ENCODE data around the gene RPS16. TPM values are rescaled to one million over a fixed set of nuclear protein-coding genes. Genes with fewer than 3 reads are reported as not detected.

RPS16 gene
- total and polyA plus RNA-seq, 2 of the 13 experiments (the other 11 are each of a cell fraction or from before 2014, with no cell fraction given) = 488 to 2,583 TPM

GRCh38 chr19:39435499-39436349 lies at the start of gene RPS16 (continued):
- TF ChIP-seq ZNF460 (CRISPR knock-in tag; IDR thresholded peaks at IDR 0.05; ENCODE audit: borderline replicate concordance) = no peak; the same call in 1 of the 2 replicates
- peak; percentile 24; the same call in 1 of the 2 replicates for TF ChIP-seq TGIF2 (CRISPR knock-in tag; IDR thresholded peaks at IDR 0.05)
- peak; percentile 68; the same call in 1 of the 2 replicates for TF ChIP-seq MYPOP (CRISPR knock-in tag; IDR thresholded peaks at IDR 0.05)
- no peak for TF ChIP-seq HNRNPH1 (optimal IDR thresholded peaks at IDR 0.05; ENCODE audit: low read depth, low read length)
- peak; percentile 61 for TF ChIP-seq ASH2L (IDR thresholded peaks at IDR 0.05; ENCODE audit: insufficient read length, low read depth, low read length)
- TF ChIP-seq HNRNPL (IDR thresholded peaks at IDR 0.05; ENCODE audit: low read depth, low read length) = 0 out of 2 replicates have a peak, but pooled peaks have one; percentile 59
- no peak for TF ChIP-seq LCORL (IDR thresholded peaks at IDR 0.05)
- TF ChIP-seq LCORL (CRISPR knock-in tag; IDR thresholded peaks at IDR 0.05) = peak; percentile 24; the same call in 1 of the 2 replicates
- no peak for TF ChIP-seq FUBP1 (CRISPR knock-in tag; IDR thresholded peaks at IDR 0.05; ENCODE audit: borderline replicate concordance)
- no peak for TF ChIP-seq ZNF513 (CRISPR knock-in tag; conservative IDR thresholded peaks at IDR 0.05)
- 0 out of 2 replicates have a peak, but pooled peaks have one; percentile 24 for TF ChIP-seq ZNF3 (CRISPR knock-in tag; IDR thresholded peaks at IDR 0.05)
- TF ChIP-seq HMGXB4 (CRISPR knock-in tag; IDR thresholded peaks at IDR 0.05; ENCODE audit: borderline replicate concordance in 1 of 2, low read depth in 1 of 2) = peak; percentile 70 to 95; a peak in 3 of 4 replicates
- no peak for TF ChIP-seq NFAT5 (CRISPR knock-in tag; IDR thresholded peaks at IDR 0.05)
- no peak for TF ChIP-seq SOX6 (IDR thresholded peaks at IDR 0.05)
- peak; percentile 48 for TF ChIP-seq SOX6 (CRISPR knock-in tag; IDR thresholded peaks at IDR 0.05)
- peak; percentile 92 for TF ChIP-seq ESRRA (CRISPR knock-in tag; IDR thresholded peaks at IDR 0.05; ENCODE audit: low read depth)

All from HepG2 (cell line).